HG03045 (cell line): ENCODE results near the gene NAXD.
"Not testable (repeated sequence)": the region's sequence is repeated elsewhere in the genome, so short reads cannot be mapped to it uniquely, and the experiment has no call there.

ENCODE experiments used
- ATAC-seq: cut with Tn5 transposase; IDR thresholded peaks from one replicate; pipeline ENCODE4 v1.9.1; 2021; ENCODE audit warnings: mild to moderate bottlenecking, moderate library complexity; ENCODE audit not compliant: unreplicated experiment

Gene NAXD

GRCh38 chr13:110662777-110663443 is 47.6 kb downstream of the NAXD start:
- ATAC-seq: no peak

GRCh38 chr13:110663491-110663890 is 48.1 kb downstream of the NAXD start:
- no peak for ATAC-seq

GRCh38 chr13:110664041-110664440 is 48.7 kb downstream of the NAXD start:
- ATAC-seq: no peak

- ATAC-seq: no peak
Observed at GRCh38 chr13:110664673-110665072, 49.3 kb downstream of the NAXD start.

- ATAC-seq: no peak
Observed at GRCh38 chr13:110665491-110666254, 50.3 kb downstream of the NAXD start.

GRCh38 chr13:110666255-110666533 is 50.8 kb downstream of the NAXD start:
- no peak for ATAC-seq

GRCh38 chr13:110669036-110669435 is 53.7 kb downstream of the NAXD start:
- ATAC-seq: no peak

- not testable (repeated sequence) for ATAC-seq
Observed at GRCh38 chr13:110669814-110670213, 54.5 kb downstream of the NAXD start.

GRCh38 chr13:110676595-110677587 is 61.5 kb downstream of the NAXD start:
- peak; percentile 73 for ATAC-seq

GRCh38 chr13:110677731-110678545 is 62.6 kb downstream of the NAXD start:
- no peak for ATAC-seq

- no peak for ATAC-seq
Observed at GRCh38 chr13:110680852-110681251, 65.5 kb downstream of the NAXD start.

GRCh38 chr13:110681868-110682550 is 66.7 kb downstream of the NAXD start:
- ATAC-seq: no peak

- ATAC-seq: no peak
Observed at GRCh38 chr13:110682746-110683145, 67.4 kb downstream of the NAXD start.

- ATAC-seq: no peak
Observed at GRCh38 chr13:110683203-110683883, 68.0 kb downstream of the NAXD start.

- no peak for ATAC-seq
Observed at GRCh38 chr13:110683921-110684320, 68.6 kb downstream of the NAXD start.

GRCh38 chr13:110684388-110685056 is 69.2 kb downstream of the NAXD start:
- ATAC-seq: no peak

- ATAC-seq: no peak
Observed at GRCh38 chr13:110685305-110686020, 70.1 kb downstream of the NAXD start.

- ATAC-seq: no peak
Observed at GRCh38 chr13:110687736-110688135, 72.4 kb downstream of the NAXD start.
